A549 (cell line): ENCODE results near the gene ANO2. TPM values are rescaled to one million over a fixed set of nuclear protein-coding genes. Genes with fewer than 3 reads are reported as not detected.

Experiments used
- ATAC-seq, 2 experiments: fragments of 200-7000 bp in 1 of 2; fragments of >200 bp in 1 of 2; cut with Nextera tagmentation in 1 of 2; cut with Tn5 transposase in 1 of 2; 3 replicates each; pipeline versions ENCODE4 v1.8.0 to v1.9.1; 2018 to 2020; ENCODE audit warnings: mild to moderate bottlenecking in 1 of 2, moderate library complexity in 1 of 2
- CTCF ChIA-PET: fragments of 300-600 bp; sonication (Branson Sonifier 250); formaldehyde crosslinking; extraction: SDS; loops from one replicate; lab custom pipeline; 2021; ENCODE audit warnings: antibody characterized with exemption, inconsistent platforms; lab: Yijun Ruan, JAX
- POLR2A ChIA-PET: fragments of 350-600 bp; formaldehyde crosslinking; extraction: SDS; loops from one replicate; lab custom pipeline; 2021; ENCODE audit warnings: antibody characterized with exemption, inconsistent platforms; lab: Yijun Ruan, JAX
- DNase-seq, 2 experiments: peaks; one replicate each; pipeline versions ENCODE4 v3.0.0 to v3.0.0-alpha.2; 2011 to 2016; ENCODE audit warnings: low read depth in 1 of 2, low spot score in 1 of 2
- FAIRE-seq: peaks from 2 replicates; lab custom pipeline; 2011; peaks lifted over from hg19 to GRCh38; lab: Jason Lieb, UNC
- H3K27ac ChIP-seq, 2 experiments: fragments of >200 bp; sonication (Bioruptor Twin); formaldehyde crosslinking; 3 replicates each; pipeline ENCODE4 v1.5.1; 2016 to 2017
- H3K4me1 ChIP-seq: fragments of >200 bp; sonication (Bioruptor Twin); formaldehyde crosslinking; 3 replicates; pipeline ENCODE4 v1.6.1; 2016
- H3K4me2 ChIP-seq: fragments of >200 bp; sonication (Bioruptor Twin); formaldehyde crosslinking; 3 replicates; pipeline ENCODE4 v1.6.1; 2016
- H3K4me3 ChIP-seq: fragments of >200 bp; sonication (Bioruptor Twin); formaldehyde crosslinking; 3 replicates; pipeline ENCODE4 v1.5.1; 2016
- H3K9me3 ChIP-seq: fragments of >200 bp; sonication (Bioruptor Twin); formaldehyde crosslinking; 3 replicates; pipeline ENCODE4 v1.6.1; 2016
- BCL3 ChIP-seq: fragments of >200 bp; sonication (Bioruptor Twin); formaldehyde crosslinking; IDR thresholded peaks from 3 replicates; pipeline ENCODE4 v1.6.1; 2016
- E2F6 ChIP-seq: IDR thresholded peaks from 2 replicates; pipeline ENCODE4 v1.6.1; 2012; ENCODE audit warnings: low read depth, borderline replicate concordance
- EHF ChIP-seq: fragments of 250-450 bp; sonication (Bioruptor Pico); IDR thresholded peaks from 2 replicates; pipeline ENCODE4 v1.5.0; 2020; ENCODE audit warnings: mild to moderate bottlenecking
- EHMT2 ChIP-seq: fragments of 200-600 bp; sonication (generic); IDR thresholded peaks from 2 replicates; pipeline ENCODE4 v1.6.1; 2016; ENCODE audit warnings: antibody characterized with exemption, low read depth, mild to moderate bottlenecking, moderate library complexity
- ELK1 ChIP-seq: fragments of 150-350 bp; IDR thresholded peaks from 2 replicates; pipeline ENCODE4 v1.6.1; 2014; ENCODE audit warnings: low read depth, mild to moderate bottlenecking, low read length
- ESRRA ChIP-seq: fragments of 150-350 bp; IDR thresholded peaks from 2 replicates; pipeline ENCODE4 v1.6.1; 2014; ENCODE audit warnings: mild to moderate bottlenecking, low read length, borderline replicate concordance
- FOXS1 ChIP-seq: fragments of 250-450 bp; sonication (Bioruptor Pico); IDR thresholded peaks from 2 replicates; pipeline ENCODE4 v1.5.0; 2020; ENCODE audit warnings: mild to moderate bottlenecking, moderate library complexity
- HDAC2 ChIP-seq: fragments of 200-600 bp; sonication (generic); IDR thresholded peaks from 2 replicates; pipeline ENCODE4 v1.6.1; 2016
- HEYL ChIP-seq: fragments of 250-450 bp; sonication (Bioruptor Pico); IDR thresholded peaks from 2 replicates; pipeline ENCODE4 v1.8.0; 2021; ENCODE audit warnings: mild to moderate bottlenecking, moderate library complexity
- HOXA7 ChIP-seq: fragments of 250-450 bp; sonication (Bioruptor Pico); IDR thresholded peaks from 2 replicates; pipeline ENCODE4 v1.5.0; 2020; ENCODE audit warnings: mild to moderate bottlenecking, moderate library complexity
- KDM5A ChIP-seq: fragments of 200-600 bp; sonication (generic); IDR thresholded peaks from 2 replicates; pipeline ENCODE4 v1.6.1; 2016; ENCODE audit warnings: antibody characterized with exemption, mild to moderate bottlenecking
- MAX ChIP-seq: IDR thresholded peaks from 2 replicates; pipeline ENCODE4 v1.6.1; 2012
- MAZ ChIP-seq: fragments of 150-350 bp; IDR thresholded peaks from 2 replicates; pipeline ENCODE4 v1.6.1; 2014; ENCODE audit warnings: antibody characterized with exemption, low read depth, low read length, borderline replicate concordance
- MYC ChIP-seq: IDR thresholded peaks from 2 replicates; pipeline ENCODE4 v1.6.1; 2012; ENCODE audit warnings: mild to moderate bottlenecking, inconsistent platforms, low read length, improper control_type of control experiment, borderline replicate concordance
- NR3C1 ChIP-seq: fragments of >200 bp; sonication (Bioruptor Twin); formaldehyde crosslinking; IDR thresholded peaks from 3 replicates; pipeline ENCODE4 v1.6.1; 2017
- PHF8 ChIP-seq: fragments of 200-600 bp; sonication (generic); IDR thresholded peaks from 2 replicates; pipeline ENCODE4 v1.6.1; 2016; ENCODE audit warnings: low read depth, mild to moderate bottlenecking, antibody characterized with exemption, moderate library complexity, borderline replicate concordance
- POLR2AphosphoS2 ChIP-seq: conservative IDR thresholded peaks from 2 replicates; pipeline ENCODE4 v1.6.1; 2012; ENCODE audit warnings: low read length, improper control_type of control experiment, inconsistent platforms
- TFCP2L1 ChIP-seq: fragments of 250-450 bp; sonication (Bioruptor Pico); IDR thresholded peaks from 2 replicates; pipeline ENCODE4 v1.5.0; 2021; ENCODE audit warnings: mild to moderate bottlenecking
- TP53 ChIP-seq: fragments of 250-450 bp; sonication (Bioruptor Pico); IDR thresholded peaks from 2 replicates; pipeline ENCODE4 v1.5.0; 2021; ENCODE audit warnings: mild to moderate bottlenecking, moderate library complexity
- WGBS: methylation state at CpG from one replicate; pipeline ENCODE4 v1.1.6; 2017; ENCODE audit errors: missing lambda C conversion rate; 5-methylcytosine and 5-hydroxymethylcytosine counted together
- polyA plus RNA-seq, 4 experiments: library from polyadenylated mRNA; depleted of rRNA in 3 of 4; stranded (reverse); fragments of >200 nt; fragmentation: RNase III in 1 of 4; extraction: RNeasy Plus Mini Kit Qiagen cat#74134 plus additional on column Dnase treatment in 1 of 4; gene quantifications; 2 replicates in 3 of 4; 3 replicates in 1 of 4; pipeline ENCODE4 v1.2.3, GENCODE V29; 2011 to 2017
- TF ChIP-seq, protein P1 (sequence below): fragments of 200-600 bp; sonication (generic); IDR thresholded peaks from 2 replicates; pipeline ENCODE4 v1.6.1; 2016; ENCODE audit warnings: antibody characterized with exemption, mild to moderate bottlenecking, moderate library complexity
- TF ChIP-seq, protein P2 (sequence below): fragments of 250-450 bp; sonication (Bioruptor Pico); IDR thresholded peaks from 2 replicates; pipeline ENCODE4 v1.5.0; 2020; ENCODE audit warnings: low read depth, mild to moderate bottlenecking, moderate library complexity

The ANO2 gene
- polyA plus RNA-seq, 2 of the 4 experiments (the other 2 are of a cell fraction): not detected

GRCh38 chr12:5737778-5738177 lies 207.3 kb downstream of the ANO2 start (continued):
- no peak for TF ChIP-seq MYC

- no peak overlapping the region for H3K4me3 ChIP-seq
- TF ChIP-seq KDM5A (no peak), TFCP2L1 (CRISPR knock-in tag) (no peak), FOXS1 (CRISPR knock-in tag) (no peak)
- TF ChIP-seq, protein P1, sequence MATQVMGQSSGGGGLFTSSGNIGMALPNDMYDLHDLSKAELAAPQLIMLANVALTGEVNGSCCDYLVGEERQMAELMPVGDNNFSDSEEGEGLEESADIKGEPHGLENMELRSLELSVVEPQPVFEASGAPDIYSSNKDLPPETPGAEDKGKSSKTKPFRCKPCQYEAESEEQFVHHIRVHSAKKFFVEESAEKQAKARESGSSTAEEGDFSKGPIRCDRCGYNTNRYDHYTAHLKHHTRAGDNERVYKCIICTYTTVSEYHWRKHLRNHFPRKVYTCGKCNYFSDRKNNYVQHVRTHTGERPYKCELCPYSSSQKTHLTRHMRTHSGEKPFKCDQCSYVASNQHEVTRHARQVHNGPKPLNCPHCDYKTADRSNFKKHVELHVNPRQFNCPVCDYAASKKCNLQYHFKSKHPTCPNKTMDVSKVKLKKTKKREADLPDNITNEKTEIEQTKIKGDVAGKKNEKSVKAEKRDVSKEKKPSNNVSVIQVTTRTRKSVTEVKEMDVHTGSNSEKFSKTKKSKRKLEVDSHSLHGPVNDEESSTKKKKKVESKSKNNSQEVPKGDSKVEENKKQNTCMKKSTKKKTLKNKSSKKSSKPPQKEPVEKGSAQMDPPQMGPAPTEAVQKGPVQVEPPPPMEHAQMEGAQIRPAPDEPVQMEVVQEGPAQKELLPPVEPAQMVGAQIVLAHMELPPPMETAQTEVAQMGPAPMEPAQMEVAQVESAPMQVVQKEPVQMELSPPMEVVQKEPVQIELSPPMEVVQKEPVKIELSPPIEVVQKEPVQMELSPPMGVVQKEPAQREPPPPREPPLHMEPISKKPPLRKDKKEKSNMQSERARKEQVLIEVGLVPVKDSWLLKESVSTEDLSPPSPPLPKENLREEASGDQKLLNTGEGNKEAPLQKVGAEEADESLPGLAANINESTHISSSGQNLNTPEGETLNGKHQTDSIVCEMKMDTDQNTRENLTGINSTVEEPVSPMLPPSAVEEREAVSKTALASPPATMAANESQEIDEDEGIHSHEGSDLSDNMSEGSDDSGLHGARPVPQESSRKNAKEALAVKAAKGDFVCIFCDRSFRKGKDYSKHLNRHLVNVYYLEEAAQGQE: no peak
- 9% methylated on average over 5 of the region's 5 CpGs for WGBS
Observed at GRCh38 chr12:5736527-5736926, 208.5 kb downstream of the ANO2 start.

GRCh38 chr12:5736016-5736415 lies 209.0 kb downstream of the ANO2 start:
- POLR2A ChIA-PET: no interaction called here
- Histone ChIP-seq H3K4me3 (no peak overlapping the region), H3K4me1 (no peaks in the 10 kb centered on the region)
- CTCF ChIA-PET: interaction anchor here (3.5 kb wide), 1 partner anchor 9 kb away, joined by 19 read pairs; no protein-coding TSS in a partner anchor
- FAIRE-seq: no peak
- no peak for ATAC-seq
- TF ChIP-seq MAZ (no peak), ELK1 (no peak), NR3C1 (no peak), POLR2AphosphoS2 (no peak), MAX (no peak)
- TF ChIP-seq, all 56 proteins: peak for 0
- Histone ChIP-seq H3K9me3 (no peaks in the 10 kb centered on the region), H3K4me2 (no peak overlapping the region), H3K27ac (no peak overlapping the region)
- DNase-seq: no peak
- WGBS: 7% methylated on average over 2 of the region's 2 CpGs

More at GRCh38 chr12:5736527-5736926, 208.5 kb downstream of the ANO2 start:
- no peak for ATAC-seq
- CTCF ChIA-PET: no interaction called here
- H3K9me3 ChIP-seq: no peaks in the 10 kb centered on the region
- DNase-seq: no peak
- POLR2A ChIA-PET: no interaction called here
- no peak overlapping the region for H3K4me2 ChIP-seq
- no peaks in the 10 kb centered on the region for H3K4me1 ChIP-seq
- FAIRE-seq: no peak
- H3K27ac ChIP-seq: no peak overlapping the region

DNA sequence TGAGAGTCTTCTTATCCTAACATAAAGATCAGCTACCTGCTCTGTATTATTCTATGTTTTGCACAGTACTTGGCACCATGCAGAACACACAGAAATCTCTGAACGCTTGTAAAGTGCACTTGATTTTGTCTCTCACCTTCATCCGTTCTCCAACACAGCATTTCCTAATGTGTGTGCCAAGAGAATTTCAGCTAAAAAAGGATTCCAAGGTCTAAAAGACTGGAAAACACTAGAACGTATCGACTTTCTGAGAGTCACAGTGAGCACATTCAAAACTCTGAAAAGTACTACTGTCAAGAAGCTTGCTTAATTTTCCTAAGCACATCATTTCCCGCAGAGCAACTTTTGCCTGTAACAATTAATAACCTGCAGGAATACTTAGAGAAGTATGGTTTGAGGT lies 211.1 kb downstream of the ANO2 start:
- WGBS: 31% methylated on average over 5 of the region's 5 CpGs
- CTCF ChIA-PET: interaction anchor here (3.5 kb wide), 1 partner anchor 11 kb away, joined by 19 read pairs; no protein-coding TSS in a partner anchor
- Histone ChIP-seq H3K4me3 (no peak overlapping the region), H3K4me1 (no peaks in the 10 kb centered on the region), H3K9me3 (no peaks in the 10 kb centered on the region), H3K27ac (no peak overlapping the region), H3K4me2 (no peak overlapping the region)
- TF ChIP-seq BCL3 (no peak), HOXA7 (CRISPR knock-in tag) (no peak), PHF8 (no peak), E2F6 (no peak), TFCP2L1 (CRISPR knock-in tag) (no peak), EHMT2 (no peak), HDAC2 (no peak), TP53 (CRISPR knock-in tag) (no peak), EHF (CRISPR knock-in tag) (no peak), ESRRA (no peak), HEYL (CRISPR knock-in tag) (no peak)
- TF ChIP-seq, protein P2, sequence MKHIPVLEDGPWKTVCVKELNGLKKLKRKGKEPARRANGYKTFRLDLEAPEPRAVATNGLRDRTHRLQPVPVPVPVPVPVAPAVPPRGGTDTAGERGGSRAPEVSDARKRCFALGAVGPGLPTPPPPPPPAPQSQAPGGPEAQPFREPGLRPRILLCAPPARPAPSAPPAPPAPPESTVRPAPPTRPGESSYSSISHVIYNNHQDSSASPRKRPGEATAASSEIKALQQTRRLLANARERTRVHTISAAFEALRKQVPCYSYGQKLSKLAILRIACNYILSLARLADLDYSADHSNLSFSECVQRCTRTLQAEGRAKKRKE: no peak
- POLR2A ChIA-PET: no interaction called here
- DNase-seq: no peak
- FAIRE-seq: no peak
- no peak for ATAC-seq
